Left ventricle myocardium inferior (tissue), 1 donor: Measurements from ENCODE around the gene KCNMA1. TPM values are rescaled to one million over a fixed set of nuclear protein-coding genes. Genes with fewer than 3 reads are reported as not detected.
A peak's percentile ranks its signal among the peaks of the same experiment; 100 is the strongest.

Experiments used
- DNase-seq: peaks from one replicate; pipeline ENCODE4 v3.0.0-alpha.2; 2020
- H3K27ac ChIP-seq: fragments of 200-600 bp; replicated peaks from 2 replicates; pipeline ENCODE4 v1.8.0; 2021
- H3K27me3 ChIP-seq: fragments of 200-600 bp; 2 replicates; pipeline ENCODE4 v1.8.0; 2021; ENCODE audit warnings: low read depth
- H3K36me3 ChIP-seq: fragments of 200-600 bp; 2 replicates; pipeline ENCODE4 v1.8.0; 2021
- H3K4me1 ChIP-seq: fragments of 200-600 bp; 2 replicates; pipeline ENCODE4 v1.8.0; 2021
- H3K4me3 ChIP-seq: fragments of 200-600 bp; 2 replicates; pipeline ENCODE4 v1.8.0; 2021; ENCODE audit warnings: mild to moderate bottlenecking, moderate library complexity
- H3K9me3 ChIP-seq: fragments of 200-600 bp; replicated peaks from 2 replicates; pipeline ENCODE4 v1.8.0; 2021
- intact Hi-C: fragments of 100-400 bp; cut with micrococcal nuclease; formaldehyde crosslinking; loops from one replicate; pipeline ENCODE4 v1.11.0; 2022
- total RNA-seq: library from RNA; stranded (reverse); fragmentation: NEBNext Ultra II Directional; extraction: Animal tissue kit (Norgen Biotek cat#: 25700); gene quantifications from one replicate; pipeline ENCODE4 v1.2.1, GENCODE V29; 2021
- TF ChIP-seq, protein P1 (sequence below): fragments of 200-600 bp; IDR thresholded peaks from 2 replicates; pipeline ENCODE4 v1.8.0; 2021; ENCODE audit warnings: antibody characterized with exemption, mild to moderate bottlenecking, borderline replicate concordance
- donor health status: DM: no; HTN: yes; CAD: no; lungs with severe emphysema.

Gene KCNMA1
- total RNA-seq, 1 donor from 2014 or later, result 1.8 TPM

DNA sequence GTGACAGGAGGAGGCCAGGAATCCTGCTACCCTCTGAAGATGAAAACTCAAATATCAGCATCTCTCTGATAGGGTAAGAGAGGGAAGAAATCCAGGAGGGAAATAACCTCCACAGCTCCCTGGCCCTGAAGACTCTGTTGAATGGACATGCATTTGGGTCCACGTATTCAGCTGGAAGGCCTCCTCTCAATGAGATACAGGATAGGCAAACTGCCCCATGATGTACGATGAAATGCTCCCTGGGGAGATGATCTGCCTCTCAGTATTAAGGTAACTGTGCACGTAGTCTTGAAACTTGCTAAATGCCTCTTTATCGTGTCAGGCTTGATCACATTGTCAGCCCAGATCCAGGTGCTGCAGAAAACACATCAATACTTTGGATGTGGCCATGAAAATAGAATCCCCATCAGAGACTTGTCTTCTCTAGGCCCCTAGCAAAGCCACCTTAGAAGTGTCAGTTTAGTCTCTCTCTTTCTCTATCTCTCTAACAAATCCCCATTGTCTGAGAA, 384.0 kb downstream of the KCNMA1 start:
- Histone ChIP-seq H3K9me3 (no peaks in the 10 kb centered on the region), H3K27me3 (peaks cover 30% of the 10 kb centered on the region), H3K4me3 (no peak overlapping the region), H3K27ac (no peak overlapping the region), H3K36me3 (no peaks in the 10 kb centered on the region), H3K4me1 (no peaks in the 10 kb centered on the region)
- DNase-seq, result no peak
- intact Hi-C loops, result no loop called here
- TF ChIP-seq, protein P1, sequence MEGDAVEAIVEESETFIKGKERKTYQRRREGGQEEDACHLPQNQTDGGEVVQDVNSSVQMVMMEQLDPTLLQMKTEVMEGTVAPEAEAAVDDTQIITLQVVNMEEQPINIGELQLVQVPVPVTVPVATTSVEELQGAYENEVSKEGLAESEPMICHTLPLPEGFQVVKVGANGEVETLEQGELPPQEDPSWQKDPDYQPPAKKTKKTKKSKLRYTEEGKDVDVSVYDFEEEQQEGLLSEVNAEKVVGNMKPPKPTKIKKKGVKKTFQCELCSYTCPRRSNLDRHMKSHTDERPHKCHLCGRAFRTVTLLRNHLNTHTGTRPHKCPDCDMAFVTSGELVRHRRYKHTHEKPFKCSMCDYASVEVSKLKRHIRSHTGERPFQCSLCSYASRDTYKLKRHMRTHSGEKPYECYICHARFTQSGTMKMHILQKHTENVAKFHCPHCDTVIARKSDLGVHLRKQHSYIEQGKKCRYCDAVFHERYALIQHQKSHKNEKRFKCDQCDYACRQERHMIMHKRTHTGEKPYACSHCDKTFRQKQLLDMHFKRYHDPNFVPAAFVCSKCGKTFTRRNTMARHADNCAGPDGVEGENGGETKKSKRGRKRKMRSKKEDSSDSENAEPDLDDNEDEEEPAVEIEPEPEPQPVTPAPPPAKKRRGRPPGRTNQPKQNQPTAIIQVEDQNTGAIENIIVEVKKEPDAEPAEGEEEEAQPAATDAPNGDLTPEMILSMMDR, result no peak

- DNase-seq, result no peak
- TF ChIP-seq, protein P1, result no peak
- intact Hi-C loops, result no loop called here
- Histone ChIP-seq H3K9me3 (no peaks in the 10 kb centered on the region), H3K36me3 (no peaks in the 10 kb centered on the region), H3K4me3 (no peak overlapping the region), H3K27me3 (peaks cover 35% of the 10 kb centered on the region), H3K4me1 (no peaks in the 10 kb centered on the region), H3K27ac (no peak overlapping the region)
Observed at GRCh38 chr10:77253147-77253545, 384.5 kb downstream of the KCNMA1 start.

- intact Hi-C loops, result no loop called here
- H3K36me3 ChIP-seq, result no peaks in the 10 kb centered on the region
- TF ChIP-seq, protein P1, result no peak
- H3K4me3 ChIP-seq, result no peak overlapping the region
- no peak for DNase-seq
- H3K27ac ChIP-seq, result no peak overlapping the region
- H3K9me3 ChIP-seq, result no peaks in the 10 kb centered on the region
- peaks cover 38% of the 10 kb centered on the region for H3K27me3 ChIP-seq
- no peaks in the 10 kb centered on the region for H3K4me1 ChIP-seq
Observed at GRCh38 chr10:77252380-77253146, 385.0 kb downstream of the KCNMA1 start.

GRCh38 chr10:77251297-77252013, 386.2 kb downstream of the KCNMA1 start:
- intact Hi-C loops, result no loop called here
- Histone ChIP-seq H3K4me1 (no peaks in the 10 kb centered on the region), H3K36me3 (no peaks in the 10 kb centered on the region), H3K27ac (no peak overlapping the region), H3K27me3 (peaks cover 46% of the 10 kb centered on the region), H3K9me3 (no peaks in the 10 kb centered on the region), H3K4me3 (no peak overlapping the region)
- TF ChIP-seq, protein P1, result peak; percentile 31
- no peak for DNase-seq

GRCh38 chr10:77249901-77250459, 387.6 kb downstream of the KCNMA1 start:
- H3K27me3 ChIP-seq, result peaks cover 48% of the 10 kb centered on the region
- H3K4me3 ChIP-seq, result no peak overlapping the region
- H3K36me3 ChIP-seq, result no peaks in the 10 kb centered on the region
- intact Hi-C loops, result no loop called here
- no peaks in the 10 kb centered on the region for H3K9me3 ChIP-seq
- no peaks in the 10 kb centered on the region for H3K4me1 ChIP-seq
- no peak overlapping the region for H3K27ac ChIP-seq
- TF ChIP-seq, protein P1, result no peak
- no peak for DNase-seq
